ENCODE results near the gene MAPK10. TPM values are rescaled to one million over a fixed set of nuclear protein-coding genes. Genes with fewer than 3 reads are reported as not detected.

MAPK10 gene
- total RNA-seq, 1 experiment from 2014 or later: 0.44 TPM

GRCh38 chr4:86313656-86314055, 46.2 kb downstream of the MAPK10 start:
- no peaks in the 10 kb centered on the region for H4K20me1 ChIP-seq (ENCODE audit: low read length)
- H3K27me3 ChIP-seq (ENCODE audit: low read length): no peaks in the 10 kb centered on the region
- no peaks in the 10 kb centered on the region for H3K9me2 ChIP-seq (replicated peaks; ENCODE audit: low read length)
- H3K79me2 ChIP-seq (ENCODE audit: low read length): no peaks in the 10 kb centered on the region
- DNase-seq (no peak), ATAC-seq (no peak)
- H3K36me3 ChIP-seq (ENCODE audit: low read depth, low read length): no peaks in the 10 kb centered on the region
- intact Hi-C loops (cut with micrococcal nuclease): no loop called here
- no TSS peak for BruUV-seq (replicated peaks)
- no peak overlapping the region for H3K9ac ChIP-seq (ENCODE audit: low read length)
- no peaks in the 10 kb centered on the region for H3K4me1 ChIP-seq (ENCODE audit: insufficient read depth, low read length)
- no peaks in the 10 kb centered on the region for H3F3A ChIP-seq (ENCODE audit: low read length, unreplicated experiment)
- no peak overlapping the region for H3K4me3 ChIP-seq (ENCODE audit: low read length)
- CTCF ChIA-PET: no interaction called here
- H3K4me2 ChIP-seq (ENCODE audit: low read length): no peak overlapping the region
- no peak overlapping the region for H2AFZ ChIP-seq (ENCODE audit: low read length)
- H3K27ac ChIP-seq (ENCODE audit: low read length): no peak overlapping the region
- H3K9me3 ChIP-seq (ENCODE audit: low read length): no peaks in the 10 kb centered on the region
- TF ChIP-seq EZH2 (IDR thresholded peaks at IDR 0.05; ENCODE audit: low read length, unreplicated experiment) (no peak), EZH2phosphoT487 (IDR thresholded peaks at IDR 0.05; ENCODE audit: borderline replicate concordance, low read length) (no peak), CTCF (conservative IDR thresholded peaks at IDR 0.05; ENCODE audit: low read depth, low read length) (no peak)
- POLR2A ChIA-PET (ENCODE audit: unreplicated experiment): no interaction called here

- ATAC-seq: no peak
- ChIA-PET POLR2A (ENCODE audit: unreplicated experiment) (no interaction called here), CTCF (no interaction called here)
- Histone ChIP-seq H3K4me2 (ENCODE audit: low read length) (no peak overlapping the region), H3K4me3 (ENCODE audit: low read length) (no peak overlapping the region), H3K79me2 (ENCODE audit: low read length) (no peaks in the 10 kb centered on the region), H3K27ac (ENCODE audit: low read length) (no peak overlapping the region), H3K36me3 (ENCODE audit: low read depth, low read length) (no peaks in the 10 kb centered on the region), H4K20me1 (ENCODE audit: low read length) (no peaks in the 10 kb centered on the region), H3K4me1 (ENCODE audit: insufficient read depth, low read length) (no peaks in the 10 kb centered on the region), H3K27me3 (ENCODE audit: low read length) (no peaks in the 10 kb centered on the region), H2AFZ (ENCODE audit: low read length) (no peak overlapping the region), H3K9me3 (ENCODE audit: low read length) (no peaks in the 10 kb centered on the region), H3K9ac (ENCODE audit: low read length) (no peak overlapping the region), H3F3A (ENCODE audit: low read length, unreplicated experiment) (no peaks in the 10 kb centered on the region), H3K9me2 (replicated peaks; ENCODE audit: low read length) (no peaks in the 10 kb centered on the region)
- no peak for TF ChIP-seq EZH2 (IDR thresholded peaks at IDR 0.05; ENCODE audit: low read length, unreplicated experiment)
- no peak for TF ChIP-seq CTCF (conservative IDR thresholded peaks at IDR 0.05; ENCODE audit: low read depth, low read length)
- TF ChIP-seq EZH2phosphoT487 (IDR thresholded peaks at IDR 0.05; ENCODE audit: borderline replicate concordance, low read length): no peak
- DNase-seq: no peak
- BruUV-seq (replicated peaks): no TSS peak
- intact Hi-C loops (cut with micrococcal nuclease): no loop called here
Measured at GRCh38 chr4:86307432-86307831, 52.4 kb downstream of the MAPK10 start.

- Histone ChIP-seq H4K20me1 (ENCODE audit: low read length) (no peaks in the 10 kb centered on the region), H3K36me3 (ENCODE audit: low read depth, low read length) (no peaks in the 10 kb centered on the region), H3F3A (ENCODE audit: low read length, unreplicated experiment) (no peaks in the 10 kb centered on the region), H3K27me3 (ENCODE audit: low read length) (no peaks in the 10 kb centered on the region), H3K9me2 (replicated peaks; ENCODE audit: low read length) (no peaks in the 10 kb centered on the region), H3K9ac (ENCODE audit: low read length) (no peak overlapping the region), H3K79me2 (ENCODE audit: low read length) (no peaks in the 10 kb centered on the region), H3K27ac (ENCODE audit: low read length) (no peak overlapping the region), H3K9me3 (ENCODE audit: low read length) (no peaks in the 10 kb centered on the region), H2AFZ (ENCODE audit: low read length) (no peak overlapping the region), H3K4me3 (ENCODE audit: low read length) (no peak overlapping the region), H3K4me2 (ENCODE audit: low read length) (no peak overlapping the region), H3K4me1 (ENCODE audit: insufficient read depth, low read length) (no peaks in the 10 kb centered on the region)
- BruUV-seq (replicated peaks): no TSS peak
- ChIA-PET CTCF (interaction anchor here (0.7 kb wide), 1 partner anchor 263 kb away, joined by 3 read pairs; no protein-coding TSS in a partner anchor), POLR2A (ENCODE audit: unreplicated experiment) (no interaction called here)
- DNase-seq (peak; percentile 1), ATAC-seq (peak; percentile 36; the same call in 1 of the 2 replicates)
- TF ChIP-seq CTCF (conservative IDR thresholded peaks at IDR 0.05; ENCODE audit: low read depth, low read length): no peak
- TF ChIP-seq EZH2phosphoT487 (IDR thresholded peaks at IDR 0.05; ENCODE audit: borderline replicate concordance, low read length): no peak
- TF ChIP-seq EZH2 (IDR thresholded peaks at IDR 0.05; ENCODE audit: low read length, unreplicated experiment): no peak
- intact Hi-C loops (cut with micrococcal nuclease): no loop called here
Measured at GRCh38 chr4:86306816-86307215, 53.0 kb downstream of the MAPK10 start.

All from PC-3 (cell line).